Body of pancreas (tissue), 4 donors: ENCODE data around the gene NCBP2.

Experiments used
- CTCF ChIP-seq, 7 experiments: fragments of 450-650 bp in 4 of 7; fragments of 200-600 bp in 3 of 7; sonication (generic) in 3 of 7; IDR thresholded peaks; one replicate each; pipeline ENCODE4 v1.5.1; 2016 to 2019; ENCODE audit warnings: antibody characterized with exemption in 7 of 7
- POLR2A ChIP-seq, 3 donors: fragments of 450-650 bp; IDR thresholded peaks; one replicate each; pipeline ENCODE4 v1.6.1; 2016; ENCODE audit warnings: antibody characterized with exemption in 3 of 3, mild to moderate bottlenecking in 2 of 3

GRCh38 chr3:196985298-196985697 is 43.0 kb upstream of the NCBP2 start:
- TF ChIP-seq CTCF (IDR thresholded peaks at IDR 0.05) (no peak), POLR2A (IDR thresholded peaks at IDR 0.05) (no peak)
